HepG2 (cell line): ENCODE measurements around the gene SCO1. TPM values are rescaled to one million over a fixed set of nuclear protein-coding genes. Genes with fewer than 3 reads are reported as not detected.

ENCODE experiments used
- ATAC-seq: fragments of 200-7000 bp; cut with Tn5 transposase; 3 replicates; pipeline ENCODE4 v1.9.1; 2020; ENCODE audit warnings: mild to moderate bottlenecking, moderate library complexity
- BruUV-seq: library from RNA; stranded (reverse); fragments of 400-500 nt; replicated peaks from 2 replicates; lab custom pipeline; 2021; lab: Mats Ljungman, UMichigan
- CTCF ChIA-PET: fragments of 300-600 bp; formaldehyde crosslinking; extraction: SDS; loops from one replicate; lab custom pipeline; 2021; ENCODE audit warnings: low total read pairs, inconsistent platforms, low intra/inter-chr PET ratio; lab: Yijun Ruan, JAX
- POLR2A ChIA-PET: fragments of 350-600 bp; sonication (Branson Sonifier 250); formaldehyde crosslinking; loops from one replicate; lab custom pipeline; 2020; ENCODE audit warnings: antibody characterized with exemption, inconsistent platforms; lab: Yijun Ruan, JAX
- DNase-seq: peaks from one replicate; pipeline ENCODE4 v3.0.0-alpha.2; 2015; ENCODE audit warnings: low spot score
- FAIRE-seq: peaks from 3 replicates; lab custom pipeline; 2011; peaks lifted over from hg19 to GRCh38; lab: Jason Lieb, UNC
- H2AFZ ChIP-seq: one replicate; pipeline ENCODE4 v1.6.1; 2011; ENCODE audit warnings: low read length, inconsistent platforms
- H3K27ac ChIP-seq: fragments of 300-600 bp; 3 replicates; pipeline ENCODE4 v1.8.0; 2011; ENCODE audit warnings: mixed run types, mild to moderate bottlenecking, mixed read lengths, low read length, inconsistent platforms; ENCODE audit not compliant: insufficient read depth; ENCODE audit errors: extremely low read length
- H3K27me3 ChIP-seq, 2 experiments: fragments of 200-600 bp in 1 of 2; 2 replicates in 1 of 2; 3 replicates in 1 of 2; pipeline versions ENCODE4 v1.6.0 to v1.8.0; 2011; ENCODE audit warnings: low read length in 2 of 2, mild to moderate bottlenecking in 2 of 2, moderate library complexity in 2 of 2, inconsistent platforms in 1 of 2; ENCODE audit not compliant: insufficient read depth in 2 of 2, control insufficient read depth in 1 of 2
- H3K36me3 ChIP-seq, 2 experiments: fragments of 200-600 bp in 1 of 2; replicated peaks in 1 of 2; 2 replicates in 1 of 2; 3 replicates in 1 of 2; pipeline versions ENCODE4 v1.5.1 to v1.8.0; 2011; ENCODE audit warnings: low read length in 2 of 2, inconsistent platforms in 1 of 2; ENCODE audit not compliant: insufficient read depth in 2 of 2, control insufficient read depth in 1 of 2
- H3K4me1 ChIP-seq: 2 replicates; pipeline ENCODE4 v1.5.1; 2012; ENCODE audit warnings: low read length, inconsistent platforms; ENCODE audit not compliant: insufficient read depth
- H3K4me2 ChIP-seq: 2 replicates; pipeline ENCODE4 v1.6.0; 2011; ENCODE audit warnings: low read depth, low read length, inconsistent platforms
- H3K4me3 ChIP-seq, 3 experiments: fragments of 200-600 bp in 1 of 3; sonication (generic), shearing (Covaris generic) in 1 of 3; replicated peaks in 1 of 3; 2 replicates each; pipeline ENCODE4 v1.5.1; 2011 to 2016; ENCODE audit warnings: low read length in 3 of 3, inconsistent platforms in 2 of 3, low read depth in 2 of 3, mild to moderate bottlenecking in 2 of 3, control low read depth in 1 of 3, mixed read lengths in 1 of 3; ENCODE audit not compliant: insufficient read depth in 1 of 3
- H3K79me2 ChIP-seq: one replicate; pipeline ENCODE4 v1.6.1; 2011; ENCODE audit warnings: low read length, inconsistent platforms; ENCODE audit not compliant: insufficient read depth
- H3K9ac ChIP-seq: 2 replicates; pipeline ENCODE4 v1.6.0; 2011; ENCODE audit warnings: mild to moderate bottlenecking, low read depth, low read length, inconsistent platforms; ENCODE audit not compliant: insufficient read depth
- H3K9me3 ChIP-seq: 2 replicates; pipeline ENCODE4 v1.5.1; 2012; ENCODE audit warnings: mild to moderate bottlenecking, low read length
- H4K20me1 ChIP-seq: 2 replicates; pipeline ENCODE4 v1.6.0; 2011; ENCODE audit warnings: inconsistent platforms, mild to moderate bottlenecking, low read length, moderate library complexity; ENCODE audit not compliant: insufficient read depth
- ARHGAP35 ChIP-seq: sonication (generic); formaldehyde crosslinking; IDR thresholded peaks from 2 replicates; pipeline ENCODE4 v1.9.0; 2022; ENCODE audit warnings: mild to moderate bottlenecking, inconsistent platforms, moderate library complexity, missing genetic modification reagents, borderline replicate concordance
- ARID4A ChIP-seq: sonication (generic); formaldehyde crosslinking; IDR thresholded peaks from 2 replicates; pipeline ENCODE4 v1.5.0; 2020; ENCODE audit warnings: mild to moderate bottlenecking, missing genetic modification reagents, borderline replicate concordance
- GTF3A ChIP-seq: sonication (generic); formaldehyde crosslinking; conservative IDR thresholded peaks from 2 replicates; pipeline ENCODE4 v1.4.0; 2020; ENCODE audit warnings: mild to moderate bottlenecking, missing genetic modification reagents
- NR2F2 ChIP-seq: IDR thresholded peaks from 2 replicates; pipeline ENCODE4 v1.6.1; 2012; ENCODE audit warnings: low read depth, inconsistent platforms, borderline replicate concordance
- TIGD3 ChIP-seq: sonication (generic); formaldehyde crosslinking; IDR thresholded peaks from 2 replicates; pipeline ENCODE4 v1.5.1; 2020; ENCODE audit warnings: mild to moderate bottlenecking, missing genetic modification reagents, borderline replicate concordance
- ZNF446 ChIP-seq: sonication (generic); formaldehyde crosslinking; IDR thresholded peaks from 2 replicates; pipeline ENCODE4 v1.5.0; 2020; ENCODE audit warnings: mild to moderate bottlenecking, missing genetic modification reagents
- ZNF749 ChIP-seq: sonication (generic); formaldehyde crosslinking; IDR thresholded peaks from 2 replicates; pipeline ENCODE4 v1.8.0; 2022; ENCODE audit warnings: mild to moderate bottlenecking, missing genetic modification reagents, moderate library complexity, borderline replicate concordance
- WGBS: methylation state at CpG from one replicate; pipeline ENCODE4 v1.1.6; 2017; ENCODE audit warnings: low lambda C conversion rate; 5-methylcytosine and 5-hydroxymethylcytosine counted together
- in situ Hi-C: cut with HindIII; loops from 2 replicates; pipeline ENCODE4 v1.10.0; 2017; ENCODE audit warnings: low pct_unique_long_range_greater_than_20kb; ENCODE audit not compliant: extremely low pct_ligation_motif_present
- intact Hi-C: fragments of 100-400 bp; cut with micrococcal nuclease; formaldehyde crosslinking; loops from one replicate; pipeline ENCODE4 v1.10.0; 2022; ENCODE audit not compliant: unreplicated experiment
- polyA plus RNA-seq, 8 experiments: library from polyadenylated mRNA; depleted of rRNA in 3 of 8; stranded (reverse) in 7 of 8; unstranded in 1 of 8; fragments of >200 nt; fragmentation: Illumina TruSeq in 4 of 8; extraction: Trizol in 4 of 8; gene quantifications; 2 replicates each; pipeline versions ENCODE4 v1.2.1 to v1.2.3, GENCODE V29; 2011 to 2016; ENCODE audit warnings: low read depth in 4 of 8, missing spikeins in 1 of 8, mixed read lengths in 1 of 8; ENCODE audit not compliant: insufficient read depth in 1 of 8
- total RNA-seq, 5 experiments: library from RNA; depleted of rRNA; stranded (reverse); fragments of >200 nt; fragmentation: Illumina TruSeq; extraction: Trizol; gene quantifications; 2 replicates each; pipeline ENCODE4 v1.2.3, GENCODE V29; 2016; ENCODE audit warnings: low read depth in 1 of 5

The SCO1 gene
- total and polyA plus RNA-seq, 2 of the 13 experiments (the other 11 are each of a cell fraction or from before 2014, with no cell fraction given), result 11.4 to 50.3 TPM

- TF ChIP-seq ARID4A (CRISPR knock-in tag), result no peak
- no peak for TF ChIP-seq ZNF749 (CRISPR knock-in tag)
- TF ChIP-seq, all 625 proteins: peak for 0
Measured at GRCh38 chr17:10653987-10654386, 43.3 kb downstream of the SCO1 start (continued).

- FAIRE-seq (no peak), ATAC-seq (no peak), DNase-seq (no peak)
- Histone ChIP-seq H3K36me3 (no peaks in the 10 kb centered on the region), H3K4me3 (no peak overlapping the region), H3K9ac (no peak overlapping the region), H3K4me1 (no peaks in the 10 kb centered on the region), H4K20me1 (no peaks in the 10 kb centered on the region), H3K27ac (no peak overlapping the region), H3K9me3 (no peaks in the 10 kb centered on the region), H3K27me3 (no peaks in the 10 kb centered on the region), H3K4me2 (no peak overlapping the region), H2AFZ (no peak overlapping the region), H3K79me2 (no peaks in the 10 kb centered on the region)
- POLR2A ChIA-PET, result no interaction called here
- WGBS, result 90% methylated on average over 11 of the region's 11 CpGs
- BruUV-seq, result no TSS peak
- CTCF ChIA-PET, result no interaction called here
- in situ Hi-C loops, result no loop called here
- intact Hi-C loops, result no loop called here
- TF ChIP-seq NR2F2 (no peak), ARHGAP35 (no peak), TIGD3 (no peak), GTF3A (no peak), ZNF446 (CRISPR knock-in tag) (no peak)
Measured at GRCh38 chr17:10652984-10653659, 44.2 kb downstream of the SCO1 start.
